Measurements from ENCODE around the gene ELL2. TPM values are rescaled to one million over a fixed set of nuclear protein-coding genes. Genes with fewer than 3 reads are reported as not detected.
A peak's percentile ranks its signal among the peaks of the same experiment; 100 is the strongest.

Gene ELL2
- total and polyA plus RNA-seq, 4 donors = 12.3 to 79.6 (median 49.0) TPM

- peaks cover 0 to 29% (median 6%) of the 10 kb centered on the region in 5 donors for H3K4me1 ChIP-seq (ENCODE audit: control insufficient read depth in 5 of 5, insufficient read depth in 5 of 5, low read length in 5 of 5)
- no peaks in the 10 kb centered on the region for H3K27me3 ChIP-seq (ENCODE audit: control insufficient read depth in 3 of 3, insufficient read depth in 3 of 3, low read length in 2 of 3)
- no peak for ATAC-seq (ENCODE audit: insufficient read depth, low FRiP score)
- H3K9ac ChIP-seq (ENCODE audit: insufficient read depth in 1 of 2, low read length in 2 of 2) = no peak overlapping the region
- WGBS, 2 donors = 96% methylated on average over 2 of the region's 2 CpGs
- no peak for TF ChIP-seq CTCF (IDR thresholded peaks at IDR 0.05; ENCODE audit: control extremely low read depth, extremely low read depth)
- no peak overlapping the region for H3K4me3 ChIP-seq
- peaks cover 0 to 7% (median under 1%) of the 10 kb centered on the region in 4 donors for H3K36me3 ChIP-seq (ENCODE audit: control insufficient read depth in 4 of 4, insufficient read depth in 4 of 4, low read length in 4 of 4)
- no peak overlapping the region for H3K27ac ChIP-seq (ENCODE audit: low read depth in 1 of 2, low read length in 1 of 2)
- H3K9me3 ChIP-seq (ENCODE audit: control insufficient read depth in 4 of 4, insufficient read depth in 3 of 4, low read length in 3 of 4) = no peaks in the 10 kb centered on the region
- no peak for DNase-seq
Measured at GRCh38 chr5:95942414-95942813, 19.2 kb downstream of the ELL2 start.

- H3K27me3 ChIP-seq (ENCODE audit: control insufficient read depth in 3 of 3, insufficient read depth in 3 of 3, low read length in 2 of 3) = no peaks in the 10 kb centered on the region
Measured at GRCh38 chr5:95941756-95942155, 19.9 kb downstream of the ELL2 start.

GRCh38 chr5:95940758-95941682 is 20.6 kb downstream of the ELL2 start:
- no peak for ATAC-seq (ENCODE audit: insufficient read depth, low FRiP score)
- Histone ChIP-seq H3K9ac (ENCODE audit: insufficient read depth in 1 of 2, low read length in 2 of 2) (no peak overlapping the region), H3K36me3 (ENCODE audit: control insufficient read depth in 4 of 4, insufficient read depth in 4 of 4, low read length in 4 of 4) (peaks cover 0 to 7% (median 1%) of the 10 kb centered on the region in 4 donors), H3K27ac (ENCODE audit: low read depth in 1 of 2, low read length in 1 of 2) (no peak overlapping the region), H3K27me3 (ENCODE audit: control insufficient read depth in 3 of 3, insufficient read depth in 3 of 3, low read length in 2 of 3) (no peaks in the 10 kb centered on the region), H3K9me3 (ENCODE audit: control insufficient read depth in 4 of 4, insufficient read depth in 3 of 4, low read length in 3 of 4) (no peaks in the 10 kb centered on the region), H3K4me3 (no peak overlapping the region), H3K4me1 (ENCODE audit: control insufficient read depth in 5 of 5, insufficient read depth in 5 of 5, low read length in 5 of 5) (peaks cover 0 to 20% (median 6%) of the 10 kb centered on the region in 5 donors)
- 75 to 76% methylated on average over 3 of the region's 3 CpGs for WGBS, 2 donors
- DNase-seq = peak; percentile 40 to 67 (median 47)
- TF ChIP-seq CTCF (IDR thresholded peaks at IDR 0.05; ENCODE audit: control extremely low read depth, extremely low read depth) = no peak

More at GRCh38 chr5:95941756-95942155, 19.9 kb downstream of the ELL2 start:
- ATAC-seq (ENCODE audit: insufficient read depth, low FRiP score) (no peak), DNase-seq (no peak)
- Histone ChIP-seq H3K4me1 (ENCODE audit: control insufficient read depth in 5 of 5, insufficient read depth in 5 of 5, low read length in 5 of 5) (peaks cover 0 to 27% (median 6%) of the 10 kb centered on the region in 5 donors), H3K36me3 (ENCODE audit: control insufficient read depth in 4 of 4, insufficient read depth in 4 of 4, low read length in 4 of 4) (peaks cover 0 to 7% (median under 1%) of the 10 kb centered on the region in 4 donors), H3K9ac (ENCODE audit: insufficient read depth in 1 of 2, low read length in 2 of 2) (no peak overlapping the region), H3K27ac (ENCODE audit: low read depth in 1 of 2, low read length in 1 of 2) (no peak overlapping the region), H3K9me3 (ENCODE audit: control insufficient read depth in 4 of 4, insufficient read depth in 3 of 4, low read length in 3 of 4) (no peaks in the 10 kb centered on the region), H3K4me3 (no peak overlapping the region)
- no peak for TF ChIP-seq CTCF (IDR thresholded peaks at IDR 0.05; ENCODE audit: control extremely low read depth, extremely low read depth)
